ENCODE measurements around the gene PRDX1. TPM values are rescaled to one million over a fixed set of nuclear protein-coding genes. Genes with fewer than 3 reads are reported as not detected.

Gene PRDX1
- total RNA-seq, 1 experiment from 2014 or later, result 826 TPM

- no peak for DNase-seq (ENCODE audit: low read depth)
Measured at GRCh38 chr1:45465277-45465676, 56.4 kb downstream of the PRDX1 start.

Other genes starting within 250 kb of the PRDX1 start
- gene HPDL, start 195.0 kb downstream of the PRDX1 start, total RNA-seq (2014; rRNA removed; shearing (Covaris generic)), result not detected in 2 replicates
- gene TOE1, start 181.7 kb downstream of the PRDX1 start, total RNA-seq (2014; rRNA removed; shearing (Covaris generic)), result 19.2 and 20.9 TPM in 2 replicates
- gene MUTYH, start 181.4 kb downstream of the PRDX1 start, total RNA-seq (2014; rRNA removed; shearing (Covaris generic)), result 7.2 and 17.1 TPM in 2 replicates
- gene TESK2, start 30.7 kb downstream of the PRDX1 start, total RNA-seq (2014; rRNA removed; shearing (Covaris generic)), result 3.4 and 5.8 TPM in 2 replicates
- 2.9 and 4.9 TPM in 2 replicates for gene CCDC163, start 21.8 kb downstream of the PRDX1 start, total RNA-seq (2014; rRNA removed; shearing (Covaris generic))
- 6.1 and 8.3 TPM in 2 replicates for gene MMACHC, start 21.6 kb downstream of the PRDX1 start, total RNA-seq (2014; rRNA removed; shearing (Covaris generic))
- 71.2 and 88.4 TPM in 2 replicates for gene AKR1A1, start 28.9 kb upstream of the PRDX1 start, total RNA-seq (2014; rRNA removed; shearing (Covaris generic))
- gene NASP, start 62.2 kb upstream of the PRDX1 start, total RNA-seq (2014; rRNA removed; shearing (Covaris generic)), result 104 and 120 TPM in 2 replicates
- 0.10 TPM in 2 replicates for gene CCDC17, start 102.2 kb upstream of the PRDX1 start, total RNA-seq (2014; rRNA removed; shearing (Covaris generic))
- 140 and 145 TPM in 2 replicates for gene GPBP1L1, start 164.6 kb upstream of the PRDX1 start, total RNA-seq (2014; rRNA removed; shearing (Covaris generic))
- 35.8 and 37.6 TPM in 2 replicates for gene TMEM69, start 166.3 kb upstream of the PRDX1 start, total RNA-seq (2014; rRNA removed; shearing (Covaris generic))
- gene IPP, start 228.8 kb upstream of the PRDX1 start, total RNA-seq (2014; rRNA removed; shearing (Covaris generic)), result 4.6 and 7.8 TPM in 2 replicates

Data from M059J (cell line).